Liver (tissue), 9 donors: ENCODE data around the gene PRIM2. TPM values are rescaled to one million over a fixed set of nuclear protein-coding genes. Genes with fewer than 3 reads are reported as not detected.

Source experiments
- DNase-seq: peaks from one replicate; pipeline ENCODE4 v3.0.0-alpha.2; 2017; ENCODE audit warnings: low spot score
- H3K27ac ChIP-seq, 2 donors: one replicate each; pipeline ENCODE4 v1.7.0; 2013; ENCODE audit warnings: inconsistent platforms in 2 of 2, low read length in 2 of 2, control low read depth in 1 of 2, low read depth in 1 of 2, mild to moderate bottlenecking in 1 of 2
- H3K27me3 ChIP-seq, 4 donors: one replicate each; pipeline versions ENCODE4 v1.6.1 to v1.7.0; 2013; ENCODE audit warnings: low read length in 3 of 4, inconsistent platforms in 1 of 4, mild to moderate bottlenecking in 1 of 4, moderate library complexity in 1 of 4; ENCODE audit not compliant: control insufficient read depth in 4 of 4, insufficient read depth in 4 of 4
- H3K36me3 ChIP-seq, 4 donors: one replicate each; pipeline versions ENCODE4 v1.6.1 to v1.7.0; 2013; ENCODE audit warnings: low read length in 3 of 4, mild to moderate bottlenecking in 3 of 4, low read depth in 1 of 4, moderate library complexity in 1 of 4; ENCODE audit not compliant: control insufficient read depth in 4 of 4, insufficient read depth in 3 of 4
- H3K4me1 ChIP-seq, 4 donors: one replicate each; pipeline versions ENCODE4 v1.6.1 to v1.7.0; 2013; ENCODE audit warnings: low read length in 3 of 4, mild to moderate bottlenecking in 3 of 4, moderate library complexity in 1 of 4; ENCODE audit not compliant: control insufficient read depth in 4 of 4, insufficient read depth in 4 of 4
- H3K4me3 ChIP-seq, 3 donors: one replicate each; pipeline versions ENCODE4 v1.6.1 to v1.7.0; 2013; ENCODE audit warnings: low read length in 3 of 3, control low read depth in 1 of 3, low read depth in 1 of 3, mild to moderate bottlenecking in 1 of 3
- H3K9ac ChIP-seq, 2 donors: one replicate each; pipeline ENCODE4 v1.7.0; 2013; ENCODE audit warnings: low read length in 2 of 2, mild to moderate bottlenecking in 2 of 2, moderate library complexity in 2 of 2, control low read depth in 1 of 2, low read depth in 1 of 2
- H3K9me3 ChIP-seq, 4 donors: one replicate each; pipeline versions ENCODE4 v1.6.1 to v1.7.0; 2013; ENCODE audit warnings: low read length in 3 of 4; ENCODE audit not compliant: control insufficient read depth in 4 of 4
- ATF3 ChIP-seq: IDR thresholded peaks from 2 replicates; pipeline ENCODE4 v1.6.1; 2016; ENCODE audit warnings: antibody characterized with exemption
- CTCF ChIP-seq: fragments of 150-350 bp; IDR thresholded peaks from 2 replicates; pipeline ENCODE4 v1.5.1; 2017; ENCODE audit warnings: improper control_type of control experiment, low read depth, low read length; ENCODE audit not compliant: missing input control
- EGR1 ChIP-seq, 2 donors: IDR thresholded peaks; 2 replicates each; pipeline ENCODE4 v1.6.1; 2016 to 2018; ENCODE audit warnings: antibody characterized with exemption in 2 of 2, low read depth in 2 of 2
- FOXA1 ChIP-seq: IDR thresholded peaks from 2 replicates; pipeline ENCODE4 v1.6.1; 2016; ENCODE audit warnings: antibody characterized with exemption
- FOXA2 ChIP-seq: IDR thresholded peaks from 2 replicates; pipeline ENCODE4 v1.6.1; 2016; ENCODE audit warnings: antibody characterized with exemption
- HNF4A ChIP-seq, 2 donors: conservative IDR thresholded peaks; 2 replicates each; pipeline ENCODE4 v1.6.1; 2016; ENCODE audit warnings: antibody characterized with exemption in 2 of 2, mild to moderate bottlenecking in 2 of 2
- HNF4G ChIP-seq: IDR thresholded peaks from 2 replicates; pipeline ENCODE4 v1.6.1; 2016; ENCODE audit warnings: antibody characterized with exemption
- JUND ChIP-seq, 2 donors: IDR thresholded peaks; 2 replicates each; pipeline ENCODE4 v1.6.1; 2016; ENCODE audit warnings: antibody characterized with exemption in 2 of 2
- MAX ChIP-seq: IDR thresholded peaks from 2 replicates; pipeline ENCODE4 v1.6.1; 2016; ENCODE audit warnings: antibody characterized with exemption
- RAD21 ChIP-seq, 2 donors: IDR thresholded peaks; 2 replicates each; pipeline ENCODE4 v1.6.1; 2016; ENCODE audit warnings: antibody characterized with exemption in 2 of 2, mild to moderate bottlenecking in 2 of 2
- REST ChIP-seq: IDR thresholded peaks from 2 replicates; pipeline ENCODE4 v1.6.1; 2016; ENCODE audit warnings: antibody characterized with exemption, mild to moderate bottlenecking
- RXRA ChIP-seq, 2 donors: IDR thresholded peaks; 2 replicates each; pipeline ENCODE4 v1.6.1; 2017 to 2018; ENCODE audit warnings: antibody characterized with exemption in 2 of 2, mild to moderate bottlenecking in 1 of 2
- SP1 ChIP-seq: IDR thresholded peaks from 2 replicates; pipeline ENCODE4 v1.6.1; 2018; ENCODE audit warnings: antibody characterized with exemption, mild to moderate bottlenecking
- TAF1 ChIP-seq: conservative IDR thresholded peaks from 2 replicates; pipeline ENCODE4 v1.6.1; 2016; ENCODE audit warnings: antibody characterized with exemption, mild to moderate bottlenecking
- YY1 ChIP-seq: IDR thresholded peaks from 2 replicates; pipeline ENCODE4 v1.6.1; 2016; ENCODE audit warnings: antibody characterized with exemption, mild to moderate bottlenecking
- ZBTB33 ChIP-seq: IDR thresholded peaks from 2 replicates; pipeline ENCODE4 v1.6.1; 2016; ENCODE audit warnings: antibody characterized with exemption
- WGBS: extraction: QIAGEN DNeasy Blood & Tissue Kit; methylation state at CpG from one replicate; pipeline ENCODE4 v1.1.7; 2013; 5-methylcytosine and 5-hydroxymethylcytosine counted together
- polyA plus RNA-seq, 2 donors: library from polyadenylated mRNA; stranded (reverse) in 1 of 2; unstranded in 1 of 2; fragments of 200-250 nt in 1 of 2; fragments of >200 nt in 1 of 2; fragmentation: Nextera tagmentation in 1 of 2; extraction: Ambion mirVana in 1 of 2; gene quantifications; one replicate each; pipeline versions ENCODE4 v1.2.1 to v1.2.3, GENCODE V29; 2013 to 2015
- total RNA-seq, 2 donors: library from RNA; depleted of rRNA; stranded (reverse); fragments of >200 nt; gene quantifications; one replicate each; pipeline ENCODE4 v1.2.3, GENCODE V29; 2014
- donor health status: healthy.
- donor health status: healthy.
- donor health status: healthy.
- donor health status: healthy.
- donor health status: healthy.

The PRIM2 gene
- total and polyA plus RNA-seq, 4 donors: 1.6 to 13.0 (median 3.5) TPM

- H3K4me1 ChIP-seq: no peaks in the 10 kb centered on the region
- no peaks in the 10 kb centered on the region for H3K9me3 ChIP-seq
- no peak overlapping the region for H3K27ac ChIP-seq
- no peaks in the 10 kb centered on the region for H3K36me3 ChIP-seq
- H3K9ac ChIP-seq: no peak overlapping the region
- WGBS: 76% methylated on average over 3 of the region's 3 CpGs
- DNase-seq: no peak
- H3K4me3 ChIP-seq: no peak overlapping the region
- no peaks in the 10 kb centered on the region for H3K27me3 ChIP-seq
- TF ChIP-seq JUND (IDR thresholded peaks at IDR 0.05): no peak
These were observed 42.0 kb upstream of the PRIM2 start for GRCh38 chr6:57275384-57275783.

GRCh38 chr6:57276946-57277345 lies 40.5 kb upstream of the PRIM2 start:
- Histone ChIP-seq H3K9ac (no peak overlapping the region), H3K27me3 (no peaks in the 10 kb centered on the region), H3K4me3 (no peak overlapping the region), H3K36me3 (no peaks in the 10 kb centered on the region), H3K27ac (no peak overlapping the region), H3K9me3 (no peaks in the 10 kb centered on the region), H3K4me1 (no peaks in the 10 kb centered on the region)
- TF ChIP-seq SP1 (no peak), TAF1 (no peak), MAX (no peak), CTCF (no peak), RAD21 (IDR thresholded peaks at IDR 0.05) (no peak), ZBTB33 (no peak), JUND (IDR thresholded peaks at IDR 0.05) (no peak), EGR1 (IDR thresholded peaks at IDR 0.05; ENCODE audit: low read depth in 2 of 2) (no peak), FOXA1 (no peak), YY1 (no peak), HNF4A (conservative IDR thresholded peaks at IDR 0.05) (no peak), FOXA2 (no peak), RXRA (IDR thresholded peaks at IDR 0.05) (no peak), HNF4G (no peak), ATF3 (no peak)
- DNase-seq: no peak

- Histone ChIP-seq H3K9ac (no peak overlapping the region), H3K9me3 (no peaks in the 10 kb centered on the region), H3K36me3 (no peaks in the 10 kb centered on the region), H3K27ac (no peak overlapping the region), H3K4me1 (no peaks in the 10 kb centered on the region), H3K27me3 (no peaks in the 10 kb centered on the region), H3K4me3 (no peak overlapping the region)
- WGBS: 87% methylated on average over 2 of the region's 2 CpGs
- DNase-seq: no peak
- TF ChIP-seq REST: no peak
- no peak for TF ChIP-seq ZBTB33
- no peak for TF ChIP-seq CTCF
- TF ChIP-seq YY1: no peak
- no peak for TF ChIP-seq HNF4A (conservative IDR thresholded peaks at IDR 0.05)
- no peak for TF ChIP-seq MAX
- no peak for TF ChIP-seq RXRA (IDR thresholded peaks at IDR 0.05)
- no peak for TF ChIP-seq EGR1 (IDR thresholded peaks at IDR 0.05; ENCODE audit: low read depth in 2 of 2)
These were observed 38.9 kb upstream of the PRIM2 start for GRCh38 chr6:57278570-57278969.
